Kidney epithelial cell (primary cell): Measurements from ENCODE around the gene TFB1M. TPM values are rescaled to one million over a fixed set of nuclear protein-coding genes. Genes with fewer than 3 reads are reported as not detected.
"Not testable (repeated sequence)": the region's sequence is repeated elsewhere in the genome, so short reads cannot be mapped to it uniquely, and the experiment has no call there.

Source experiments
- DNase-seq: peaks from one replicate; pipeline ENCODE4 v3.0.0-alpha.2; 2010; ENCODE audit warnings: low read depth
- H3K27me3 ChIP-seq: 2 replicates; pipeline ENCODE4 v1.6.0; 2011; ENCODE audit warnings: low read length; ENCODE audit not compliant: control insufficient read depth, insufficient read depth
- H3K36me3 ChIP-seq: 2 replicates; pipeline ENCODE4 v1.5.1; 2011; ENCODE audit warnings: low read length; ENCODE audit not compliant: control insufficient read depth, insufficient read depth
- H3K4me3 ChIP-seq: 2 replicates; pipeline ENCODE4 v1.5.1; 2011; ENCODE audit warnings: low read depth, mild to moderate bottlenecking, control low read depth, low read length
- total RNA-seq: library from RNA; depleted of rRNA; stranded (reverse); fragments of >200 nt; gene quantifications from 2 replicates; pipeline ENCODE4 v1.2.3, GENCODE V29; 2015
- TF ChIP-seq, protein P1 (sequence below): IDR thresholded peaks from 2 replicates; pipeline ENCODE4 v1.5.1; 2011; ENCODE audit warnings: mild to moderate bottlenecking, moderate library complexity, low read length, control low read depth, inconsistent platforms; ENCODE audit not compliant: insufficient read depth, poor library complexity, severe bottlenecking

Gene TFB1M
- total RNA-seq, 1 donor from 2014 or later: 20.5 TPM

GRCh38 chr6:155268088-155268867 is 46.0 kb downstream of the TFB1M start:
- TF ChIP-seq, protein P1, sequence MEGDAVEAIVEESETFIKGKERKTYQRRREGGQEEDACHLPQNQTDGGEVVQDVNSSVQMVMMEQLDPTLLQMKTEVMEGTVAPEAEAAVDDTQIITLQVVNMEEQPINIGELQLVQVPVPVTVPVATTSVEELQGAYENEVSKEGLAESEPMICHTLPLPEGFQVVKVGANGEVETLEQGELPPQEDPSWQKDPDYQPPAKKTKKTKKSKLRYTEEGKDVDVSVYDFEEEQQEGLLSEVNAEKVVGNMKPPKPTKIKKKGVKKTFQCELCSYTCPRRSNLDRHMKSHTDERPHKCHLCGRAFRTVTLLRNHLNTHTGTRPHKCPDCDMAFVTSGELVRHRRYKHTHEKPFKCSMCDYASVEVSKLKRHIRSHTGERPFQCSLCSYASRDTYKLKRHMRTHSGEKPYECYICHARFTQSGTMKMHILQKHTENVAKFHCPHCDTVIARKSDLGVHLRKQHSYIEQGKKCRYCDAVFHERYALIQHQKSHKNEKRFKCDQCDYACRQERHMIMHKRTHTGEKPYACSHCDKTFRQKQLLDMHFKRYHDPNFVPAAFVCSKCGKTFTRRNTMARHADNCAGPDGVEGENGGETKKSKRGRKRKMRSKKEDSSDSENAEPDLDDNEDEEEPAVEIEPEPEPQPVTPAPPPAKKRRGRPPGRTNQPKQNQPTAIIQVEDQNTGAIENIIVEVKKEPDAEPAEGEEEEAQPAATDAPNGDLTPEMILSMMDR: peak; percentile 57
- not testable (repeated sequence) for H3K27me3 ChIP-seq, H3K36me3 ChIP-seq, DNase-seq, H3K4me3 ChIP-seq

DNA sequence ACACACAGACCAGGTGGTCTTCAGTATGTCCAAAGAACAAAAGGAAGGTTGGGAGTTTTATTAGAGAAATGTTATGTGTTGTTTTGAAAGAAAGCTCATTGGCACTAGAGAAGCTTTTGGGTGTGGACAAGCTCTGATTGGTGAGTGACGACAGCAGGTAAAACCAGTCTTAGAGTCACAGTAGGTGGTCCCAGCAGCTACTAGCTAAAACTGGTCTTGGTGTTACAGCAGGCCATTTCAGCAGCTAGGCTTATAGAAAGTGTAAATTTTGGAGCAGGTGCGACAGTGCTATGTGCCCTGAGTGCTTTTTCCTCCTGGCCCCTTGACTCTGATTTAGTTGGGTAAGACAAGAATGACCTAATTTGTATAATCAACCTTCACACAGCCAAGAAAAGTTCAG is 46.9 kb downstream of the TFB1M start:
- TF ChIP-seq, protein P1: no peak
- no peak for DNase-seq
- Histone ChIP-seq H3K4me3 (no peak overlapping the region), H3K36me3 (peaks cover 1% of the 10 kb centered on the region), H3K27me3 (no peaks in the 10 kb centered on the region)

GRCh38 chr6:155265843-155266535 is 48.3 kb downstream of the TFB1M start:
- DNase-seq: no peak
- TF ChIP-seq, protein P1: no peak
- Histone ChIP-seq H3K4me3 (no peak overlapping the region), H3K36me3 (no peaks in the 10 kb centered on the region), H3K27me3 (no peaks in the 10 kb centered on the region)

GRCh38 chr6:155264693-155265320 is 49.5 kb downstream of the TFB1M start:
- no peak for DNase-seq

DNA sequence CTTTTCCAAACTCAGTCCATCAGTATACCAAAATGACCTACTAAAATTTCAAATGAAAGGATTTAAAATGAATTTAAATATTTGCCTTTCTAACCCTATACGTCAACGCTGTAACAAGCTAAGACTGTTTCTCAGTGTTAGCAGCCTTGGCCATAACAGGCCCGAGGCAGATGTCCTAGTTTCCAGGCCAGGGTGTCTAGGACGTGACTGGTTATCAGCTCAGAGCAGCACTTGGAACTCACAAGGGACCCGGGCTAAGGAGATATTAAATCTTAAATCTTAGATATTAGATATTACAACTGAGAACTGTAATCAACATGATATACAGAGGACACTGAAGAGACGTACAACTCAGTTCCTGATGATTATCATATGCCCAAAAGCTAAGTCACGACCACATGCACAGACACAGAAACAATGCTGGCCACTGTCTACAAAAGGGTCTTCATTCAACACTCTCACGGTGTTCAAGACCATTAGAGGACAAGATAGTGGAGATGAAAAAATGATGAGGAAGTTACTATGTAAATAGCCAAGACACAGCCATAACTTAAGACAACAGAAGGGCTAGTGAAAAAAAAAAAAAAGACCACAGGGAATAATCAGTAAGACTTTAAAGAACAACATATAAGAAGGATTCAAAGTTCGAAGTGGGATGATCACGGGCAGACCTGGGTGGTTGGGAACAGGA is 50.8 kb downstream of the TFB1M start, which contains the start of gene CLDN20:
Gene CLDN20, plus strand, starts transcription at position 641 of the 691 bp plus-strand sequence. CDS start 11,707 bp downstream, outside the sequence.
- Histone ChIP-seq H3K36me3 (no peaks in the 10 kb centered on the region), H3K4me3 (no peak within 1 kb of the TSS), H3K27me3 (no peaks in the 10 kb centered on the region)
- TF ChIP-seq, protein P1: no peak
- no peak for DNase-seq

More at GRCh38 chr6:155264693-155265320, 49.5 kb downstream of the TFB1M start:
- H3K4me3 ChIP-seq: no peak overlapping the region
- H3K27me3 ChIP-seq: no peaks in the 10 kb centered on the region
- TF ChIP-seq, protein P1: no peak
- H3K36me3 ChIP-seq: no peaks in the 10 kb centered on the region
